Left lobe of liver (tissue), 2 donors: ENCODE data around the gene NBPF3. TPM values are rescaled to one million over a fixed set of nuclear protein-coding genes. Genes with fewer than 3 reads are reported as not detected.
"Not testable (repeated sequence)": the region's sequence is repeated elsewhere in the genome, so short reads cannot be mapped to it uniquely, and the experiment has no call there.

Experiments used
- ATAC-seq: fragments of 200-7000 bp; cut with Tn5 transposase; one replicate; pipeline ENCODE4 v1.9.1; 2020; ENCODE audit warnings: mild to moderate bottlenecking, moderate library complexity
- DNase-seq: peaks from one replicate; pipeline ENCODE4 v3.0.0-alpha.2; 2020; ENCODE audit warnings: low spot score
- total RNA-seq: library from RNA; stranded (reverse); gene quantifications from one replicate; pipeline ENCODE4 v1.2.1, GENCODE V29; 2021
- donor health status: DM: no; HTN: no; CAD: no; lungs with moderate emphysema.
- donor health status: DM: no; HTN: yes; CAD: no.

The NBPF3 gene
- 3.5 TPM for total RNA-seq

GRCh38 chr1:21439721-21440629, at the start of gene NBPF3:
Gene NBPF3, plus strand, starts transcription at chr1:21440137. Its CDS starts 4,950 bp downstream, at chr1:21445087.
- DNase-seq (peak; percentile 90), ATAC-seq (peak; percentile 97)

GRCh38 chr1:21391497-21391896, 48.4 kb upstream of the NBPF3 start:
- ATAC-seq (no peak), DNase-seq (no peak)

GRCh38 chr1:21392587-21393263, 47.2 kb upstream of the NBPF3 start:
- ATAC-seq, result no peak

GRCh38 chr1:21396516-21396915, 43.4 kb upstream of the NBPF3 start:
- no peak for ATAC-seq

More at GRCh38 chr1:21392587-21393263, 47.2 kb upstream of the NBPF3 start:
- no peak for DNase-seq

GRCh38 chr1:21397813-21398188, 42.1 kb upstream of the NBPF3 start:
- no peak for ATAC-seq
- DNase-seq, result no peak

More at GRCh38 chr1:21396516-21396915, 43.4 kb upstream of the NBPF3 start:
- DNase-seq, result no peak

GRCh38 chr1:21401726-21402346, 38.1 kb upstream of the NBPF3 start:
- not testable (repeated sequence) for ATAC-seq, DNase-seq

GRCh38 chr1:21406659-21407058, 33.3 kb upstream of the NBPF3 start:
- DNase-seq (no peak), ATAC-seq (no peak)

GRCh38 chr1:21409897-21410296, 30.0 kb upstream of the NBPF3 start:
- ATAC-seq, DNase-seq: not testable (repeated sequence)

- ATAC-seq (no peak), DNase-seq (no peak)
Measured at GRCh38 chr1:21414015-21414414, 25.9 kb upstream of the NBPF3 start.

- not testable (repeated sequence) for DNase-seq, ATAC-seq
Measured at GRCh38 chr1:21420378-21420777, 19.6 kb upstream of the NBPF3 start.

GRCh38 chr1:21421307-21421706, 18.6 kb upstream of the NBPF3 start:
- DNase-seq, ATAC-seq: not testable (repeated sequence)

GRCh38 chr1:21427798-21428480, 12.0 kb upstream of the NBPF3 start:
- ATAC-seq, result peak; percentile 31

GRCh38 chr1:21428481-21429073, 11.4 kb upstream of the NBPF3 start:
- not testable (repeated sequence) for DNase-seq
- ATAC-seq, result peak; percentile 66

More at GRCh38 chr1:21427798-21428480, 12.0 kb upstream of the NBPF3 start:
- DNase-seq, result not testable (repeated sequence)

GRCh38 chr1:21429210-21429609, 10.7 kb upstream of the NBPF3 start:
- not testable (repeated sequence) for DNase-seq, ATAC-seq

- not testable (repeated sequence) for ATAC-seq, DNase-seq
Measured at GRCh38 chr1:21430875-21431274, 9.1 kb upstream of the NBPF3 start.

GRCh38 chr1:21434394-21434793, 5.5 kb upstream of the NBPF3 start:
- DNase-seq, result no peak
- ATAC-seq, result no peak

GRCh38 chr1:21435646-21436487, 4.1 kb upstream of the NBPF3 start:
- no peak for ATAC-seq
- DNase-seq, result no peak

- peak; percentile 38 for ATAC-seq
- DNase-seq, result no peak
Measured at GRCh38 chr1:21436488-21437340, 3.2 kb upstream of the NBPF3 start.

GRCh38 chr1:21437341-21437640, 2.6 kb upstream of the NBPF3 start:
- ATAC-seq (no peak), DNase-seq (no peak)
